Pulmonary artery endothelial cell (primary cell): ENCODE results near the gene NEGR1. TPM values are rescaled to one million over a fixed set of nuclear protein-coding genes. Genes with fewer than 3 reads are reported as not detected.

ENCODE experiments used
- DNase-seq: peaks from one replicate; pipeline ENCODE4 v3.0.0-alpha.2; 2011; ENCODE audit warnings: low read depth, low spot score
- total RNA-seq: library from RNA; depleted of rRNA; stranded (reverse); fragments of >200 nt; gene quantifications from 2 replicates; pipeline ENCODE4 v1.2.3, GENCODE V29; 2014

NEGR1 gene
- total RNA-seq, 1 donor from 2014 or later, result 13.3 TPM

- DNase-seq, result peak; percentile 2
Measured at GRCh38 chr1:72037745-72038343, 244.5 kb downstream of the NEGR1 start.

- DNase-seq, result no peak
Measured at GRCh38 chr1:72034827-72035226, 247.5 kb downstream of the NEGR1 start.

DNA sequence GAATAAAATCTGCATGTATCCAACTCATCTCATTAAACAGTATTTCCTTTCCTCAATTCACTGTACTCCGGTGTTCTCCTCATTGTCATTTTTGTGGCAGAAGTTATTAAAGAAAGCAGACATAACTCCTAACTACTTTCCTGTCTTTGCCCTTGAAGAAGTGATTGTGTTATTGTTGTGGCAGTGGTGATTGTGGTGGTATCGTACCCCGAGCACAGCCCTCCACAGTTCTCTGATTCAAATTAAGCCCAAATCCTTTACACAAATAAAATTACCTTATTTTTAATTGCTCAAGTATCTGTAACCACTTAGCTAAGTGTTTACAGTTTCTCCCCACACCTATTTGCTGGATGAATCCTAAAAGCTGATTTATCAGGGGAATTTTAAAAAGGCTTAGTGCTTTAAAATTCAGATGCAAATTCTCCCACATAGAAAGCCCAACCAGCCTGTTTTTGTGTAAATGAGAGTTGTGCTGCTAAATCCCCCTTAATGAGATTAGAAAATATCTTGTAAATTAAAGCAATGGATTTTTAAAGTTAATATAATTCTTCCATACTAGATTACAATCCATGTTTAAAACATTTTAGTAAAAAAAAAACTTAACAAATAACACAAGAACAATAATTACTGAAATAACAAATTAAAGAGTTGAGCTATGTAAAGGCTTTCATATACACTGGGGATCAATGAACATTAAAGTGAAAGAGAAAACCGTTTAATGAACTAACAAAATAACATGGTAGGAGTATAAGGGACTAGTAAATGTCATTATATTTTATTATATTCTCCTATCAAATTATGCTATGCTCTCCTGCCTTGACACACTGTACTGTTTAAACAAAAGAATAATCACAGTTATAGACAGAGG, 259.0 kb downstream of the NEGR1 start:
- no peak for DNase-seq

DNA sequence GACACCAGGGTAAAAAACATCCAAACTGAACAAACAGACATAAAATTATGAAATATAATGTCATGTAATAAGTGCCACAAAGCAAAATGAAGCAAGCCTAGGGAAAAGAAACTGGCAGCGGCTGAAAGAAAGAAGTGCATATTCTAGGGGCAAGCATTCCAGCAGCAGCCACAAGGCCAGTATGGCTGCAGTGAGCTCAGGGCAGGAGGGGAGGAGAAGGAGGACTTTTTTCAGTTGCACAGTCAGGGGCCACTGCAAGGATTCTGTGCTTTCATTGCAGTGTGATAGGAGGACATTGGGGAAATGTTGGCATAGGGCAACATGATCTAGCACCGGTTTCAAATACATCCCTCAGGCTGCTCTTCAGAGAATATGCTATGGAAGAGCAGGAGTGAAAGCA, 263.8 kb downstream of the NEGR1 start:
- no peak for DNase-seq

DNA sequence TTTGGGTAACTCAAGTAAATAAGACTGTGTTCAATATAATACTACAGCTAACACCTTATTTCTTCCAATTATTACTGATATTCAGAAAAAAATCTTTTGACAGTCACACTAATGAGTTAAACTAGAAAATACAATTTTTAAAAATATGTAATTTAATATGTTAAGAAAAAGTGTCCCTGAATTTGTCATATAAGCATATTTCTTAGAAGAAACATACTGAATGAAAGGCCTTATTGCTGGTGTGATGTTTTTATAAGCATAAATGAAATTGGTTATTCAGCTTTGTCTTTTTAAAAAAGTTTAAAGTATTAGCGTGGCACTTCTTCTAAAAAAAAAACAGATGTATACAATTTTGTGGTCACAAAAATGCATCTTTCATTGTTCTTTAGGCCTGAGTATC, 267.3 kb downstream of the NEGR1 start:
- no peak for DNase-seq

DNA sequence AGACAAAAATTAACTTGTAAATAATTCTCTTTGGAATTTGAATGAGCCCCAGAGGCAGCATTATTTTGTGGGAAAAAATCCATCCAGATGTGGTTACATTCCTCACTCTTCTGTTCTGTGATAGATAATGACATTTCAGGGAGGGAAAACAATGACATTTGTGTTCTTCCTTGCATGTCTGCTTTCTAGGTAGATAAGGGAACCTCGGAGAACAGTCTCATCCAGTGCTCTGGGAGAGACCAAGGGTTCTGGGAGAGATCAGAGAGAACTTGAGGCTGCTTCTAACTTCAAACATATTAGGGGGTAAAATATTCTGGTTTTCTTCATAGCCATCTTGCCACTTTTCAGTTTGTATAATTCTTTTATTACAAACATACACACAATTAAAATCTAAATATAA, 269.2 kb downstream of the NEGR1 start:
- DNase-seq, result no peak

GRCh38 chr1:72011721-72012120, 270.6 kb downstream of the NEGR1 start:
- DNase-seq, result no peak

- no peak for DNase-seq
Measured at GRCh38 chr1:72010094-72010431, 272.3 kb downstream of the NEGR1 start.

- DNase-seq, result no peak
Measured at GRCh38 chr1:72009173-72010093, 272.9 kb downstream of the NEGR1 start.

DNA sequence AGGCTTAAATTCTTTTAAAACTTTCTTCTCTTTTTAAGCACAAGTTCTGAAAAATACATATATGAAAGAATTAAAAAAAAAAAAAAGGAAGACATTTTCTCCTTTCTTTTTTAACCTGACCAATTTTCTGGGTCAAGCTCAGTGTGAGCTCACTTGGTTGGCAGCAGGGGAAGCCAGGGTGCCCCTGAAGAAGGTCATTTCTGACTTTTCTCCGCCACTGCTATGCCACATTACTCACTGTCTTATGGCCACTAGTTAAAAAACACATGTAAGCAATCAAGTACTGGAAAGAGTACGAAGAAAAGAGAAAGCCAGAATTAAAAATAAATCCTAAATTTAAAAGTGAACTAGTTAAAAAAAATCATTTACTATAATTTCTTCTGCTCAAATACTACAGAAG, 275.0 kb downstream of the NEGR1 start:
- no peak for DNase-seq

- no peak for DNase-seq
Measured at GRCh38 chr1:72006092-72006491, 276.2 kb downstream of the NEGR1 start.

DNA sequence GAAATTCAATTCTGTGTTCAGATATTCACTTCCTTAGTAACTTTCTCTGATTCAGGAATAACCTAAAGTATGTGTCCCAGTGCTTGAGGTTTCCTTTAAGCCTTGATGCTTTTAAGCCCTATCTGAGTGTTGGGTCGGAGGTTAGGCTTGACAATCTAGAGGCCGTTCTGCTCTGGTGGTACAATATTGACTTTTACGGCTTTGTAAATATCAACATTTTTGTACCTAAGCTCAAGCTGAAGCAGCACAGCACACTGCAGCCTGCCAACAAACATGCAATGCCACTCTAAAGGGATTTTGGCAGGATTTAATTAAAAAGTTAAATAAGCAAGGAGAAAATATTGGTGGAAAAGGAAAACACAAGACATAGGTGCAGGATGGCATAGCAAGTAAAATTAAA, 279.2 kb downstream of the NEGR1 start:
- no peak for DNase-seq

- no peak for DNase-seq
Measured at GRCh38 chr1:72000809-72001208, 281.5 kb downstream of the NEGR1 start.

- DNase-seq, result no peak
Measured at GRCh38 chr1:71994646-71995045, 287.7 kb downstream of the NEGR1 start.

DNA sequence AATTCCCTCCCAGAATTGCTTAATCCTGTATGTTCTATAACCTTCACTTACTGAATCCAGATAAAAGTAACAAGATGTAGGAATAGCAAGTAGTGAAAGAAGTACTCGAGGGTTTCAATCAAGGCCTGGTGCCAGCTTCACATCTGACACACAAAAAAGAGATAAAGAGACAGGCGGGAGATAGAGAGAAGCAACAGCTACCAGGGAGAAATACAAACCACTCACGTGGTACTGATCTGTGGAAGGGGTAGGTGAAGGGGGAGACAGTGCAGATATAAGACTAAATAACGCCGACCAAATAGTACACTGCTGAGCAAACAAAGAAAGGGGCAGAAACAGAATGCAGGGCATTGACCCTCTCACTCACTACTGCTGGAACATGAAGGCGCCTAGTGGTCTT, 295.2 kb downstream of the NEGR1 start:
- DNase-seq, result no peak

DNA sequence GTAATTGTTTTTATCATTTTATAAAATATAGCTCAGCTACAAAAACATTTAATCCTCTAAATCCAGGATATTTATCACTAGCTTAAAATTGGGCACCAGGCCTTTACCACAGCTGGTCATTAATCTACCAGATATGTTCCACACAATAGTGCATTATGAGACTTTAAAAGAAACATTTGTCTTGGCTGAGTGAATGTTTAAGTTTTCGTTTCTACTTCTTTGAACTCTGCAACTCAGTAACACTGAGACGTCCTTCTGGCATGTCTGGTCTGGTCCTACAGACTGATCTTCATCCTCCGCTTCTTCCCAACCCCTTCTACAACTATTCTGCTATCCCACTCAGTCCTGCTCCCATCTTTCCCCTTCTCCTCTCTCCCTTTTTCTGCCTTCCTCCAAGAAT, 296.2 kb downstream of the NEGR1 start:
- no peak for DNase-seq

DNA sequence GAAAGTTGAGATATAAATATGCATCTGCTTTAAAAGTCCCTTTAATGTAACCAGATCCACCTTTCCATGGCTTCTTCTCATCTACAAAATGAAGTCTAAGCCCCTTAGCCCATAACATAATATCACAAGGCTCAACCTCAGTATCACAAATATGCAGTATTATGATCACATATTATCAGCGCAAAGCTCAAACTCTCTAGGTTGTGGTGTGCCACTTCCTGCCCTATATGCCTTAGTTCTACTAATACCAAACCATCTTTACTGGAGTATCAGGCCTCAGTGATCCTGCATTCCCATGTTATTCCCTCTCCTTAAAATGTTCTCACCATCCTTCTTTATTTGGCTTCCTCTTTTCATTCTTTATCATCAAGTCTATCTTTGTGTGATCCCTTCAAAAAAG, 301.8 kb downstream of the NEGR1 start:
- no peak for DNase-seq

GRCh38 chr1:71979882-71980281, 302.5 kb downstream of the NEGR1 start:
- DNase-seq, result no peak

DNA sequence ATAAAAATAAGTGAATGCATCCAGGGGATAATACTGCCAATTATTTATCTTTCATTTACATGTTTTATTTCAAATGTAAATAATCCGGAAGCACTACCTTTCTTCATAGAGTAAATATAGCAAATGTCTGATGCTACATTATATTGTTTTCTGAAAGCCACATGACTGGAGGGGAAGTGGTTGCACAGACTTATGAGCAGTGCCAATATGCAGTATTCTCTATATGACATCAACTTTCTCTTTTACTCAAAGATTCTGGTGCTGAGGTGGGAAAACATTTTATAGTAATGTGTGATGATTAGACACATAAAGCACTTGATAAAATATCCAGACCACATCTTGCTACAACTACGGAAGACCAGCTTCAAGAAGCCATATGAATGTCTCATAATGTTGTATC, 314.7 kb downstream of the NEGR1 start:
- DNase-seq, result no peak

- DNase-seq, result no peak
Measured at GRCh38 chr1:71964188-71964587, 318.2 kb downstream of the NEGR1 start.

- DNase-seq, result no peak
Measured at GRCh38 chr1:71956613-71957285, 325.6 kb downstream of the NEGR1 start.

DNA sequence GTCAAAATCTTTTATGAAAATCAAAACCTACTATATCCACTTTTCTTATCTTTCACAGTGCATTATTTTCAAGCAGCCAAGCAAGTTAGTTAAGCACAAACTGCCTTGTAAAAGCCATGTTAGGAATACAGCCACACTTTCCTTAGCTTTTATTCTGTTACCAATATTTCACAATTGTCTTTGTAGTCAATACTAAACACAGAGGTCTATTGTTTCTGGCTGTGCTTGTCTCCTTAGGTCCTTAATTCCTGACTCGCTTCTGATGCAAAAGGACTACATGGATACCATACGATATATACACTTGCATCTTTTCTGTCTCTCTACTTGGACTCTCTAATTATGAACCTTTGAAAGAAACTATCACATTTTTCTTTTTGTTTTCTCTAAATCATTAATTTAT, 331.8 kb downstream of the NEGR1 start:
- DNase-seq, result no peak
